ENCODE results near the gene LRTM2. TPM values are rescaled to one million over a fixed set of nuclear protein-coding genes. Genes with fewer than 3 reads are reported as not detected.
"Not testable (repeated sequence)": the region's sequence is repeated elsewhere in the genome, so short reads cannot be mapped to it uniquely, and the experiment has no call there.

LRTM2 gene
- total RNA-seq, 1 donor from 2014 or later: not detected

- Histone ChIP-seq H3K4me1 (peaks cover 6% of the 10 kb centered on the region), H3K27ac (no peak overlapping the region), H3K27me3 (peaks cover 12% of the 10 kb centered on the region), H3K9me3 (no peaks in the 10 kb centered on the region), H3K4me3 (no peak overlapping the region), H3K36me3 (no peaks in the 10 kb centered on the region)
- no peak for ATAC-seq
- intact Hi-C loops (cut with DNase I): no loop called here
- DNase-seq: no peak
- no peak for TF ChIP-seq CTCF (IDR thresholded peaks at IDR 0.05)
Measured at GRCh38 chr12:1815814-1816729, 4.3 kb upstream of the LRTM2 start.

GRCh38 chr12:1816730-1817348, 3.5 kb upstream of the LRTM2 start:
- Histone ChIP-seq H3K4me3 (no peak overlapping the region), H3K36me3 (no peaks in the 10 kb centered on the region), H3K27me3 (peaks cover 19% of the 10 kb centered on the region), H3K4me1 (peaks cover 6% of the 10 kb centered on the region), H3K27ac (no peak overlapping the region), H3K9me3 (no peaks in the 10 kb centered on the region)
- no peak for TF ChIP-seq CTCF (IDR thresholded peaks at IDR 0.05)
- DNase-seq (no peak), ATAC-seq (no peak)
- intact Hi-C loops (cut with DNase I): no loop called here

- H3K4me1 ChIP-seq; H3K9me3 ChIP-seq; DNase-seq; ATAC-seq; intact Hi-C loops (cut with DNase I); H3K4me3 ChIP-seq; H3K27ac ChIP-seq; H3K36me3 ChIP-seq: not testable (repeated sequence)
- H3K27me3 ChIP-seq: peaks cover 30% of the 10 kb centered on the region
Measured at GRCh38 chr12:1817928-1818327, 2.4 kb upstream of the LRTM2 start.

GRCh38 chr12:1819050-1819449, 1.3 kb upstream of the LRTM2 start:
- Histone ChIP-seq H3K27me3 (peaks cover 35% of the 10 kb centered on the region), H3K4me3 (no peak overlapping the region), H3K36me3 (no peaks in the 10 kb centered on the region), H3K4me1 (no peaks in the 10 kb centered on the region), H3K9me3 (no peaks in the 10 kb centered on the region), H3K27ac (no peak overlapping the region)
- intact Hi-C loops (cut with DNase I): no loop called here
- TF ChIP-seq CTCF (IDR thresholded peaks at IDR 0.05): no peak
- DNase-seq: no peak
- no peak for ATAC-seq

- no peaks in the 10 kb centered on the region for H3K4me1 ChIP-seq
- H3K27me3 ChIP-seq: peaks cover 35% of the 10 kb centered on the region
- no peak for TF ChIP-seq CTCF (IDR thresholded peaks at IDR 0.05)
- H3K27ac ChIP-seq: no peak overlapping the region
- intact Hi-C loops (cut with DNase I): no loop called here
- H3K36me3 ChIP-seq: no peaks in the 10 kb centered on the region
- H3K9me3 ChIP-seq: no peaks in the 10 kb centered on the region
- H3K4me3 ChIP-seq: no peak overlapping the region
- no peak for DNase-seq
- ATAC-seq: no peak
Measured at GRCh38 chr12:1819571-1819970, 794 bp upstream of the LRTM2 start.

- no peaks in the 10 kb centered on the region for H3K36me3 ChIP-seq
- TF ChIP-seq CTCF (IDR thresholded peaks at IDR 0.05): no peak
- no peaks in the 10 kb centered on the region for H3K4me1 ChIP-seq
- DNase-seq (no peak), ATAC-seq (no peak)
- intact Hi-C loops (cut with DNase I): no loop called here
- H3K27ac ChIP-seq: no peak overlapping the region
- no peak overlapping the region for H3K4me3 ChIP-seq
- peaks cover 35% of the 10 kb centered on the region for H3K27me3 ChIP-seq
- H3K9me3 ChIP-seq: no peaks in the 10 kb centered on the region
Measured at GRCh38 chr12:1820896-1821291, 529 bp downstream of the LRTM2 start.
